ENCODE measurements around the gene ATP6V0D1. TPM values are rescaled to one million over a fixed set of nuclear protein-coding genes. Genes with fewer than 3 reads are reported as not detected.

The ATP6V0D1 gene
- polyA plus RNA-seq, 2 donors: 17.0 to 78.1 TPM

- Histone ChIP-seq H3K36me3 (ENCODE audit: control insufficient read depth in 2 of 2, insufficient read depth in 2 of 2, low read length in 1 of 2) (peaks cover 0 to 13% of the 10 kb centered on the region in 2 donors), H3K27me3 (ENCODE audit: control insufficient read depth in 1 of 2, insufficient read depth in 2 of 2, low read length in 2 of 2) (no peaks in the 10 kb centered on the region), H3K4me1 (ENCODE audit: control insufficient read depth in 2 of 2, insufficient read depth in 2 of 2, low read length in 1 of 2) (peaks cover 37 to 62% of the 10 kb centered on the region in 2 donors), H3K27ac (ENCODE audit: low read depth in 2 of 2, low read length in 1 of 2) (peak overlapping the region in 1 of 2 donors; percentile 93), H3K4me3 (ENCODE audit: low read depth in 1 of 2, low read length in 2 of 2) (no peak overlapping the region), H3K9me3 (ENCODE audit: control insufficient read depth in 2 of 2, insufficient read depth in 1 of 2, low read depth in 1 of 2, low read length in 1 of 2) (no peaks in the 10 kb centered on the region)
- WGBS, 2 donors: 47 to 59% methylated on average over 7 of the region's 7 CpGs
Measured at GRCh38 chr16:67457611-67458010, 23.3 kb downstream of the ATP6V0D1 start.

- no peak overlapping the region for H3K4me3 ChIP-seq (ENCODE audit: low read depth in 1 of 2, low read length in 2 of 2)
- no peaks in the 10 kb centered on the region for H3K27me3 ChIP-seq (ENCODE audit: control insufficient read depth in 1 of 2, insufficient read depth in 2 of 2, low read length in 2 of 2)
- WGBS, 2 donors: 29 to 31% methylated on average over 6 of the region's 6 CpGs
- H3K27ac ChIP-seq (ENCODE audit: low read depth in 2 of 2, low read length in 1 of 2): peak overlapping the region; percentile 80 to 93
- peaks cover 0 to 20% of the 10 kb centered on the region in 2 donors for H3K36me3 ChIP-seq (ENCODE audit: control insufficient read depth in 2 of 2, insufficient read depth in 2 of 2, low read length in 1 of 2)
- H3K9me3 ChIP-seq (ENCODE audit: control insufficient read depth in 2 of 2, insufficient read depth in 1 of 2, low read depth in 1 of 2, low read length in 1 of 2): no peaks in the 10 kb centered on the region
- H3K4me1 ChIP-seq (ENCODE audit: control insufficient read depth in 2 of 2, insufficient read depth in 2 of 2, low read length in 1 of 2): peaks cover 37 to 54% of the 10 kb centered on the region in 2 donors
Measured at GRCh38 chr16:67456391-67457081, 24.4 kb downstream of the ATP6V0D1 start.

- peaks cover 4 to 32% of the 10 kb centered on the region in 2 donors for H3K36me3 ChIP-seq (ENCODE audit: control insufficient read depth in 2 of 2, insufficient read depth in 2 of 2, low read length in 1 of 2)
- no peaks in the 10 kb centered on the region for H3K27me3 ChIP-seq (ENCODE audit: control insufficient read depth in 1 of 2, insufficient read depth in 2 of 2, low read length in 2 of 2)
- H3K9me3 ChIP-seq (ENCODE audit: control insufficient read depth in 2 of 2, insufficient read depth in 1 of 2, low read depth in 1 of 2, low read length in 1 of 2): no peaks in the 10 kb centered on the region
- no peak overlapping the region for H3K4me3 ChIP-seq (ENCODE audit: low read depth in 1 of 2, low read length in 2 of 2)
- H3K27ac ChIP-seq (ENCODE audit: low read depth in 2 of 2, low read length in 1 of 2): no peak overlapping the region
- WGBS, 2 donors: 93 to 94% methylated on average over 6 of the region's 6 CpGs
- H3K4me1 ChIP-seq (ENCODE audit: control insufficient read depth in 2 of 2, insufficient read depth in 2 of 2, low read length in 1 of 2): peaks cover 26 to 39% of the 10 kb centered on the region in 2 donors
Measured at GRCh38 chr16:67454852-67455251, 26.1 kb downstream of the ATP6V0D1 start.

- 90 to 92% methylated on average over 5 of the region's 5 CpGs for WGBS, 2 donors
- Histone ChIP-seq H3K36me3 (ENCODE audit: control insufficient read depth in 2 of 2, insufficient read depth in 2 of 2, low read length in 1 of 2) (peaks cover 11 to 36% of the 10 kb centered on the region in 2 donors), H3K9me3 (ENCODE audit: control insufficient read depth in 2 of 2, insufficient read depth in 1 of 2, low read depth in 1 of 2, low read length in 1 of 2) (no peaks in the 10 kb centered on the region), H3K4me3 (ENCODE audit: low read depth in 1 of 2, low read length in 2 of 2) (no peak overlapping the region), H3K27ac (ENCODE audit: low read depth in 2 of 2, low read length in 1 of 2) (no peak overlapping the region), H3K27me3 (ENCODE audit: control insufficient read depth in 1 of 2, insufficient read depth in 2 of 2, low read length in 2 of 2) (no peaks in the 10 kb centered on the region), H3K4me1 (ENCODE audit: control insufficient read depth in 2 of 2, insufficient read depth in 2 of 2, low read length in 1 of 2) (peaks cover 19 to 32% of the 10 kb centered on the region in 2 donors)
Measured at GRCh38 chr16:67454104-67454503, 26.9 kb downstream of the ATP6V0D1 start.

- WGBS, 2 donors: 76 to 79% methylated on average over 2 of the region's 2 CpGs
- Histone ChIP-seq H3K4me3 (ENCODE audit: low read depth in 1 of 2, low read length in 2 of 2) (no peak overlapping the region), H3K27ac (ENCODE audit: low read depth in 2 of 2, low read length in 1 of 2) (peak overlapping the region; percentile 10 to 47), H3K36me3 (ENCODE audit: control insufficient read depth in 2 of 2, insufficient read depth in 2 of 2, low read length in 1 of 2) (peaks cover 13 to 35% of the 10 kb centered on the region in 2 donors), H3K9me3 (ENCODE audit: control insufficient read depth in 2 of 2, insufficient read depth in 1 of 2, low read depth in 1 of 2, low read length in 1 of 2) (no peaks in the 10 kb centered on the region), H3K4me1 (ENCODE audit: control insufficient read depth in 2 of 2, insufficient read depth in 2 of 2, low read length in 1 of 2) (peaks cover 9 to 10% of the 10 kb centered on the region in 2 donors), H3K27me3 (ENCODE audit: control insufficient read depth in 1 of 2, insufficient read depth in 2 of 2, low read length in 2 of 2) (no peaks in the 10 kb centered on the region)
Measured at GRCh38 chr16:67451704-67452435, 29.1 kb downstream of the ATP6V0D1 start.

- Histone ChIP-seq H3K27me3 (ENCODE audit: control insufficient read depth in 1 of 2, insufficient read depth in 2 of 2, low read length in 2 of 2) (no peaks in the 10 kb centered on the region), H3K4me3 (ENCODE audit: low read depth in 1 of 2, low read length in 2 of 2) (no peak overlapping the region), H3K4me1 (ENCODE audit: control insufficient read depth in 2 of 2, insufficient read depth in 2 of 2, low read length in 1 of 2) (peaks cover 7 to 9% of the 10 kb centered on the region in 2 donors), H3K27ac (ENCODE audit: low read depth in 2 of 2, low read length in 1 of 2) (peak overlapping the region; percentile 10 to 33), H3K36me3 (ENCODE audit: control insufficient read depth in 2 of 2, insufficient read depth in 2 of 2, low read length in 1 of 2) (peaks cover 13 to 39% of the 10 kb centered on the region in 2 donors), H3K9me3 (ENCODE audit: control insufficient read depth in 2 of 2, insufficient read depth in 1 of 2, low read depth in 1 of 2, low read length in 1 of 2) (no peaks in the 10 kb centered on the region)
- 76 to 84% methylated on average over 10 to 12 of the region's 12 CpGs for whole genome bisulfite sequencing, 2 donors
Measured at GRCh38 chr16:67451061-67451703, 29.8 kb downstream of the ATP6V0D1 start.

- 77 to 79% methylated on average over 3 of the region's 3 CpGs for WGBS, 2 donors
Measured at GRCh38 chr16:67449739-67450138, 31.2 kb downstream of the ATP6V0D1 start.

GRCh38 chr16:67449336-67449735, 31.6 kb downstream of the ATP6V0D1 start:
- no peaks in the 10 kb centered on the region for H3K27me3 ChIP-seq (ENCODE audit: control insufficient read depth in 1 of 2, insufficient read depth in 2 of 2, low read length in 2 of 2)
- H3K36me3 ChIP-seq (ENCODE audit: control insufficient read depth in 2 of 2, insufficient read depth in 2 of 2, low read length in 1 of 2): peaks cover 13 to 49% of the 10 kb centered on the region in 2 donors
- H3K4me1 ChIP-seq (ENCODE audit: control insufficient read depth in 2 of 2, insufficient read depth in 2 of 2, low read length in 1 of 2): peaks cover 10 to 12% of the 10 kb centered on the region in 2 donors
- no peak overlapping the region for H3K4me3 ChIP-seq (ENCODE audit: low read depth in 1 of 2, low read length in 2 of 2)
- H3K9me3 ChIP-seq (ENCODE audit: control insufficient read depth in 2 of 2, insufficient read depth in 1 of 2, low read depth in 1 of 2, low read length in 1 of 2): peaks cover 0 to 2% of the 10 kb centered on the region in 2 donors
- 62 to 79% methylated on average over 2 of the region's 2 CpGs for whole genome bisulfite sequencing, 2 donors
- H3K27ac ChIP-seq (ENCODE audit: low read depth in 2 of 2, low read length in 1 of 2): peak overlapping the region in 1 of 2 donors; percentile 6

More at GRCh38 chr16:67449739-67450138, 31.2 kb downstream of the ATP6V0D1 start:
- Histone ChIP-seq H3K27me3 (ENCODE audit: control insufficient read depth in 1 of 2, insufficient read depth in 2 of 2, low read length in 2 of 2) (no peaks in the 10 kb centered on the region), H3K27ac (ENCODE audit: low read depth in 2 of 2, low read length in 1 of 2) (peak overlapping the region in 1 of 2 donors; percentile 6), H3K9me3 (ENCODE audit: control insufficient read depth in 2 of 2, insufficient read depth in 1 of 2, low read depth in 1 of 2, low read length in 1 of 2) (no peaks in the 10 kb centered on the region), H3K36me3 (ENCODE audit: control insufficient read depth in 2 of 2, insufficient read depth in 2 of 2, low read length in 1 of 2) (peaks cover 13 to 45% of the 10 kb centered on the region in 2 donors), H3K4me3 (ENCODE audit: low read depth in 1 of 2, low read length in 2 of 2) (no peak overlapping the region), H3K4me1 (ENCODE audit: control insufficient read depth in 2 of 2, insufficient read depth in 2 of 2, low read length in 1 of 2) (peaks cover 8 to 12% of the 10 kb centered on the region in 2 donors)

GRCh38 chr16:67448580-67448979, 32.4 kb downstream of the ATP6V0D1 start:
- H3K4me1 ChIP-seq (ENCODE audit: control insufficient read depth in 2 of 2, insufficient read depth in 2 of 2, low read length in 1 of 2): peaks cover 12 to 15% of the 10 kb centered on the region in 2 donors
- WGBS, 2 donors: 98 to 99% methylated on average over 5 of the region's 5 CpGs
- no peaks in the 10 kb centered on the region for H3K27me3 ChIP-seq (ENCODE audit: control insufficient read depth in 1 of 2, insufficient read depth in 2 of 2, low read length in 2 of 2)
- peaks cover 16 to 56% of the 10 kb centered on the region in 2 donors for H3K36me3 ChIP-seq (ENCODE audit: control insufficient read depth in 2 of 2, insufficient read depth in 2 of 2, low read length in 1 of 2)
- no peak overlapping the region for H3K4me3 ChIP-seq (ENCODE audit: low read depth in 1 of 2, low read length in 2 of 2)
- peaks cover 0 to 2% of the 10 kb centered on the region in 2 donors for H3K9me3 ChIP-seq (ENCODE audit: control insufficient read depth in 2 of 2, insufficient read depth in 1 of 2, low read depth in 1 of 2, low read length in 1 of 2)
- H3K27ac ChIP-seq (ENCODE audit: low read depth in 2 of 2, low read length in 1 of 2): no peak overlapping the region

Data from esophagus (tissue), 2 donors.